MM.1S (cell line): ENCODE data around the gene ELP5.

Source experiments
- DNase-seq: peaks from one replicate; pipeline ENCODE4 v3.0.0-alpha.2; 2015
- H2AFZ ChIP-seq: fragments of 300-600 bp; sonication (generic); 2 replicates; pipeline ENCODE4 v1.6.0; 2016; ENCODE audit warnings: antibody characterized with exemption, low read length
- H3F3A ChIP-seq: fragments of 300-600 bp; sonication (generic); 2 replicates; pipeline ENCODE4 v1.6.1; 2016; ENCODE audit warnings: mild to moderate bottlenecking, antibody characterized with exemption, low read length, moderate library complexity, mixed read lengths; ENCODE audit not compliant: insufficient read depth
- H3K27ac ChIP-seq: fragments of 300-600 bp; sonication (generic); 2 replicates; pipeline ENCODE4 v1.5.1; 2016; ENCODE audit warnings: mild to moderate bottlenecking, low read length
- H3K27me3 ChIP-seq: fragments of 300-600 bp; sonication (generic); replicated peaks from 2 replicates; pipeline ENCODE4 v1.6.0; 2016; ENCODE audit warnings: low read length; ENCODE audit not compliant: insufficient read depth
- H3K36me3 ChIP-seq: fragments of 300-600 bp; sonication (generic); replicated peaks from 2 replicates; pipeline ENCODE4 v1.6.1; 2016; ENCODE audit warnings: mild to moderate bottlenecking, low read length, mixed read lengths; ENCODE audit not compliant: insufficient read depth
- H3K4me1 ChIP-seq: fragments of 300-600 bp; sonication (generic); 2 replicates; pipeline ENCODE4 v1.6.1; 2016; ENCODE audit warnings: low read length, mixed read lengths
- H3K4me2 ChIP-seq: fragments of 300-600 bp; sonication (generic); 2 replicates; pipeline ENCODE4 v1.6.0; 2016; ENCODE audit warnings: low read depth, low read length
- H3K4me3 ChIP-seq: fragments of 300-600 bp; sonication (generic); 2 replicates; pipeline ENCODE4 v1.5.1; 2016; ENCODE audit warnings: low read length, mixed read lengths
- H3K79me2 ChIP-seq: fragments of 300-600 bp; sonication (generic); 2 replicates; pipeline ENCODE4 v1.6.1; 2016; ENCODE audit warnings: mixed run types, low read length, mixed read lengths
- H3K9ac ChIP-seq: fragments of 300-600 bp; sonication (generic); 2 replicates; pipeline ENCODE4 v1.6.1; 2016; ENCODE audit warnings: low read length, mixed read lengths
- H3K9me2 ChIP-seq: fragments of 300-600 bp; sonication (generic); replicated peaks from 2 replicates; pipeline ENCODE4 v1.6.1; 2016; ENCODE audit warnings: mild to moderate bottlenecking, low read length, mixed read lengths; ENCODE audit not compliant: insufficient read depth
- H3K9me3 ChIP-seq: fragments of 300-600 bp; sonication (generic); replicated peaks from 2 replicates; pipeline ENCODE4 v1.6.1; 2016; ENCODE audit warnings: mild to moderate bottlenecking, low read length, mixed read lengths; ENCODE audit not compliant: insufficient read depth
- H4K20me1 ChIP-seq: fragments of 300-600 bp; sonication (generic); 2 replicates; pipeline ENCODE4 v1.6.1; 2016; ENCODE audit warnings: mild to moderate bottlenecking, low read length, moderate library complexity, mixed read lengths; ENCODE audit not compliant: insufficient read depth
- CTCF ChIP-seq: fragments of 300-600 bp; sonication (generic); IDR thresholded peaks from 2 replicates; pipeline ENCODE4 v1.5.1; 2016; ENCODE audit warnings: antibody characterized with exemption, low read length, mixed read lengths
- EZH2 ChIP-seq: fragments of 300-600 bp; sonication (generic); optimal IDR thresholded peaks from 2 replicates; pipeline ENCODE3; 2017; ENCODE audit warnings: low read depth, mild to moderate bottlenecking, antibody characterized with exemption, low read length, mixed read lengths
- EZH2phosphoT487 ChIP-seq: fragments of 300-600 bp; sonication (generic); IDR thresholded peaks from 2 replicates; pipeline ENCODE4 v1.6.1; 2018; ENCODE audit warnings: antibody characterized with exemption, low read length

ELP5 gene

GRCh38 chr17:7237761-7238419, 14.1 kb upstream of the ELP5 start:
- Histone ChIP-seq H3K9ac (peak overlapping the region; percentile 79), H2AFZ (no peak overlapping the region), H3F3A (peaks cover 48% of the 10 kb centered on the region), H3K4me1 (peaks cover 34% of the 10 kb centered on the region), H3K79me2 (peaks cover 79% of the 10 kb centered on the region), H3K9me3 (no peaks in the 10 kb centered on the region), H3K4me2 (peak overlapping the region; percentile 48; the same call in 1 of the 2 replicates), H3K9me2 (no peaks in the 10 kb centered on the region), H3K27me3 (no peaks in the 10 kb centered on the region), H3K36me3 (no peaks in the 10 kb centered on the region; the same call in 1 of the 2 replicates), H4K20me1 (no peaks in the 10 kb centered on the region), H3K4me3 (peak overlapping the region; percentile 91), H3K27ac (peak overlapping the region; percentile 68; the same call in 1 of the 2 replicates)
- TF ChIP-seq EZH2phosphoT487 (no peak), EZH2 (no peak), CTCF (no peak)
- peak; percentile 78 for DNase-seq

GRCh38 chr17:7238420-7239090, 13.5 kb upstream of the ELP5 start:
- DNase-seq = peak; percentile 33
- no peaks in the 10 kb centered on the region for H3K9me2 ChIP-seq
- H4K20me1 ChIP-seq = no peaks in the 10 kb centered on the region
- no peaks in the 10 kb centered on the region for H3K27me3 ChIP-seq
- peak overlapping the region; percentile 89 for H3K9ac ChIP-seq
- peaks cover 53% of the 10 kb centered on the region for H3F3A ChIP-seq
- peak overlapping the region; percentile 55; the same call in 1 of the 2 replicates for H3K4me2 ChIP-seq
- no peak for TF ChIP-seq EZH2
- no peak for TF ChIP-seq EZH2phosphoT487
- no peak for TF ChIP-seq CTCF
- H3K27ac ChIP-seq = peak overlapping the region; percentile 48; the same call in 1 of the 2 replicates
- peaks cover 72% of the 10 kb centered on the region for H3K79me2 ChIP-seq
- no peaks in the 10 kb centered on the region; the same call in 1 of the 2 replicates for H3K36me3 ChIP-seq
- peaks cover 30% of the 10 kb centered on the region for H3K4me1 ChIP-seq
- H2AFZ ChIP-seq = peak overlapping the region; percentile 29
- H3K4me3 ChIP-seq = peak overlapping the region; percentile 91
- no peaks in the 10 kb centered on the region for H3K9me3 ChIP-seq

- Histone ChIP-seq H3F3A (peaks cover 57% of the 10 kb centered on the region), H3K79me2 (peaks cover 65% of the 10 kb centered on the region), H2AFZ (peak within 1 kb of the TSS; percentile 29), H3K27me3 (no peaks in the 10 kb centered on the region), H3K9ac (peak within 1 kb of the TSS; percentile 89), H3K27ac (peak within 1 kb of the TSS; percentile 48; the same call in 1 of the 2 replicates), H3K9me2 (no peaks in the 10 kb centered on the region), H4K20me1 (no peaks in the 10 kb centered on the region), H3K9me3 (no peaks in the 10 kb centered on the region), H3K4me1 (peaks cover 30% of the 10 kb centered on the region), H3K36me3 (no peaks in the 10 kb centered on the region; the same call in 1 of the 2 replicates), H3K4me3 (peak within 1 kb of the TSS; percentile 91), H3K4me2 (peak within 1 kb of the TSS; percentile 87; the same call in 1 of the 2 replicates)
- TF ChIP-seq EZH2phosphoT487 (no peak), EZH2 (no peak), CTCF (no peak)
- peak; percentile 99 for DNase-seq
These were observed 12.7 kb upstream of the ELP5 start, which contains the start of gene PHF23 for GRCh38 chr17:7239091-7240027. Gene PHF23 (minus strand): TSS chr17:7239457. CDS start chr17:7239279, 178 bp downstream.
